KMS-11 (cell line): ENCODE data around the gene SSPN.

Experiments used
- H2AFZ ChIP-seq: fragments of 200-600 bp; sonication (generic); 2 replicates; pipeline ENCODE4 v1.6.1; 2016; ENCODE audit warnings: antibody characterized with exemption, mixed run types, low read depth
- H3K27ac ChIP-seq: fragments of 200-600 bp; sonication (generic); 2 replicates; pipeline ENCODE4 v1.6.1; 2016; ENCODE audit warnings: mild to moderate bottlenecking, mixed run types
- H3K27me3 ChIP-seq: fragments of 200-600 bp; sonication (generic); 2 replicates; pipeline ENCODE4 v1.6.1; 2017; ENCODE audit warnings: mild to moderate bottlenecking, low read depth, mixed run types, moderate library complexity; ENCODE audit not compliant: insufficient read depth
- H3K36me3 ChIP-seq: fragments of 200-600 bp; sonication (generic); 2 replicates; pipeline ENCODE4 v1.6.1; 2017; ENCODE audit warnings: mild to moderate bottlenecking, mixed run types; ENCODE audit not compliant: insufficient read depth
- H3K4me1 ChIP-seq: fragments of 200-600 bp; sonication (generic); 2 replicates; pipeline ENCODE4 v1.6.1; 2016; ENCODE audit warnings: mild to moderate bottlenecking, low read depth, mixed run types; ENCODE audit not compliant: poor library complexity, severe bottlenecking
- H3K4me2 ChIP-seq: fragments of 200-600 bp; sonication (generic); 2 replicates; pipeline ENCODE4 v1.7.0; 2016; ENCODE audit warnings: mild to moderate bottlenecking, mixed run types
- H3K4me3 ChIP-seq: fragments of 200-600 bp; sonication (generic); IDR thresholded peaks from 2 replicates; pipeline ENCODE4 v1.6.1; 2017; ENCODE audit warnings: low read depth, low read length, mixed read lengths; ENCODE audit not compliant: insufficient read depth
- H3K79me2 ChIP-seq: fragments of 200-600 bp; sonication (generic); 2 replicates; pipeline ENCODE4 v1.6.1; 2016; ENCODE audit warnings: low read depth, mixed run types; ENCODE audit not compliant: insufficient read depth
- H3K9ac ChIP-seq: fragments of 200-600 bp; sonication (generic); 2 replicates; pipeline ENCODE4 v1.6.1; 2016; ENCODE audit warnings: mild to moderate bottlenecking, mixed run types
- H4K20me1 ChIP-seq: fragments of 200-600 bp; sonication (generic); 2 replicates; pipeline ENCODE4 v1.6.1; 2016; ENCODE audit warnings: mild to moderate bottlenecking, mixed run types; ENCODE audit not compliant: insufficient read depth
- CTCF ChIP-seq: fragments of 200-600 bp; sonication (generic); conservative IDR thresholded peaks from 2 replicates; pipeline ENCODE4 v1.6.1; 2017; ENCODE audit warnings: low read depth, mild to moderate bottlenecking, antibody characterized with exemption, low read length, moderate library complexity, mixed read lengths

Gene SSPN

GRCh38 chr12:26172013-26172412 is 23.4 kb upstream of the SSPN start:
- H3K4me1 ChIP-seq: no peaks in the 10 kb centered on the region
- H3K4me3 ChIP-seq: no peak overlapping the region
- H3K36me3 ChIP-seq: no peaks in the 10 kb centered on the region
- no peak overlapping the region for H3K9ac ChIP-seq
- no peaks in the 10 kb centered on the region for H4K20me1 ChIP-seq
- no peak overlapping the region for H3K4me2 ChIP-seq
- no peak overlapping the region for H3K27ac ChIP-seq
- H3K79me2 ChIP-seq: no peaks in the 10 kb centered on the region
- no peak for TF ChIP-seq CTCF
- H3K27me3 ChIP-seq: no peaks in the 10 kb centered on the region
- no peak overlapping the region for H2AFZ ChIP-seq

GRCh38 chr12:26172539-26172938 is 22.8 kb upstream of the SSPN start:
- no peak overlapping the region for H3K4me3 ChIP-seq
- H3K9ac ChIP-seq: no peak overlapping the region
- H3K79me2 ChIP-seq: no peaks in the 10 kb centered on the region
- no peaks in the 10 kb centered on the region for H3K4me1 ChIP-seq
- no peaks in the 10 kb centered on the region for H3K27me3 ChIP-seq
- H3K27ac ChIP-seq: no peak overlapping the region
- no peaks in the 10 kb centered on the region for H3K36me3 ChIP-seq
- no peak for TF ChIP-seq CTCF
- no peaks in the 10 kb centered on the region for H4K20me1 ChIP-seq
- no peak overlapping the region for H3K4me2 ChIP-seq
- no peak overlapping the region for H2AFZ ChIP-seq

- H3K36me3 ChIP-seq: no peaks in the 10 kb centered on the region
- no peaks in the 10 kb centered on the region for H4K20me1 ChIP-seq
- no peak for TF ChIP-seq CTCF
- H3K4me3 ChIP-seq: no peak overlapping the region
- no peak overlapping the region for H3K4me2 ChIP-seq
- H2AFZ ChIP-seq: no peak overlapping the region
- H3K27ac ChIP-seq: no peak overlapping the region
- no peaks in the 10 kb centered on the region for H3K79me2 ChIP-seq
- H3K27me3 ChIP-seq: no peaks in the 10 kb centered on the region
- H3K4me1 ChIP-seq: no peaks in the 10 kb centered on the region
- H3K9ac ChIP-seq: no peak overlapping the region
Observed at GRCh38 chr12:26172946-26173552, 22.3 kb upstream of the SSPN start.

GRCh38 chr12:26176725-26177124 is 18.6 kb upstream of the SSPN start:
- Histone ChIP-seq H3K4me3 (no peak overlapping the region), H4K20me1 (no peaks in the 10 kb centered on the region), H3K79me2 (no peaks in the 10 kb centered on the region), H3K4me1 (no peaks in the 10 kb centered on the region), H3K9ac (no peak overlapping the region), H3K36me3 (no peaks in the 10 kb centered on the region), H2AFZ (no peak overlapping the region), H3K4me2 (no peak overlapping the region), H3K27ac (no peak overlapping the region), H3K27me3 (no peaks in the 10 kb centered on the region)
- no peak for TF ChIP-seq CTCF

GRCh38 chr12:26177283-26177682 is 18.1 kb upstream of the SSPN start:
- Histone ChIP-seq H3K4me1 (no peaks in the 10 kb centered on the region), H3K4me3 (no peak overlapping the region), H2AFZ (no peak overlapping the region), H3K27ac (no peak overlapping the region), H3K9ac (no peak overlapping the region), H3K27me3 (no peaks in the 10 kb centered on the region), H4K20me1 (no peaks in the 10 kb centered on the region), H3K4me2 (no peak overlapping the region), H3K36me3 (no peaks in the 10 kb centered on the region), H3K79me2 (no peaks in the 10 kb centered on the region)
- no peak for TF ChIP-seq CTCF
